HG03108 (cell line): Measurements from ENCODE around the gene ARF1.

Experiments used
- ATAC-seq: cut with Tn5 transposase; IDR thresholded peaks from one replicate; pipeline ENCODE4 v1.9.1; 2021; ENCODE audit warnings: moderate library complexity; ENCODE audit not compliant: unreplicated experiment

Gene ARF1

DNA sequence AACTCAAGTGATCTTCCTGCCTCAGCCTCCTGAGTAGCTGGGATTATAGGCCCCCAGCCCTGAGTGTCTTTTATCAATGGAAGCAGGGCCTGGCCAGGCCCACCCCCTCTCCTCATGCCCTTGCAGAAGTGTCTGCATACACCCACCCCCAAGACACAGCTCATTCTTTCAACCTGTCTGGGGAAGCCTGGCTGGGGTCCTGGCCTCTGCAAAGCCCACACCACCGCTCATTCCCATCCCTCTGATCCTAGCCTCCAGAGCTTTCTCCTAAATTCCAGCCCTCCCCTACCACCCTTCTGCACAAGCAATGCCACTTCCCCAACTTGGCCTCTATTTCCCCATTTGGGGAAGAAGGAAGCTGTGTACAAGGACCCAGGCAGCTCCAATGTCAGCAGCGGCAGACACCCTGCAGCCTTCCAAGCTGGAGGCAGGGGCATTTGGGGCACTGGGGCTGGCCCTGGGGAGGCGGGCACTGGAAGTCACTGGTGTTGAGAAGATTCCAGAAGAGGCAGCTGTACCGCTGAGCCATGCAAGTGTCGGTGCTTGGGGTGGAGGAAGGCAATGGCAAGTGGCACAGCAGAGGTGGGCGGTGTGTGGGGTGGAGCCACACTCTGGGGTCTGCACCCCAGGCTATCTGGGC, 33.7 kb upstream of the ARF1 start:
- no peak for ATAC-seq

- ATAC-seq, result no peak
Observed at GRCh38 chr1:228050571-228051231, 31.8 kb upstream of the ARF1 start.

GRCh38 chr1:228058172-228058948, 24.1 kb upstream of the ARF1 start:
- no peak for ATAC-seq

- no peak for ATAC-seq
Observed at GRCh38 chr1:228058949-228059633, 23.4 kb upstream of the ARF1 start.

GRCh38 chr1:228059634-228060457, 22.7 kb upstream of the ARF1 start:
- no peak for ATAC-seq

- no peak for ATAC-seq
Observed at GRCh38 chr1:228060458-228061190, 21.9 kb upstream of the ARF1 start.

GRCh38 chr1:228061411-228062084, 21.0 kb upstream of the ARF1 start:
- no peak for ATAC-seq

GRCh38 chr1:228062085-228062791, 20.3 kb upstream of the ARF1 start:
- no peak for ATAC-seq

DNA sequence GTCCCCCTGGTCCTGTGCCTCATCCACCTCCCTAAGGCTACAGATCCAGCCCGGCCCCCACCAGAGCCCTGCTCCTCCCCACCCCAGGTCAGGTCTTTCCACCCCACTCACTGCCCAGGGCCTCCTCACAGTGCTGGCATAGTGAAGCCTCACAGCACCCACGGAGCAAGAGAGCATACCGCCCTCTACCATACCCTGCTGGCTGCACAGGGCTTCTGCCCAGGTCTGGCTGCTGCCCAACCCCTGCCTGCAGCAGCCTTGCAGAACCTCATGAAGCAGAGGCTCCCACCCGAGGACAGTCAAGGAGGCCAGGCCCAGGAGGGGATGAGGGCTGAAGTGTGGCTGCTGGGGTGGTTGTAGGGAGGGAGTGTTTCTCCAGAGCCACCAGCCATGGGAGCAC, 19.7 kb upstream of the ARF1 start:
- no peak for ATAC-seq

- ATAC-seq, result no peak
Observed at GRCh38 chr1:228063251-228064191, 19.0 kb upstream of the ARF1 start.

- no peak for ATAC-seq
Observed at GRCh38 chr1:228064296-228064695, 18.2 kb upstream of the ARF1 start.

DNA sequence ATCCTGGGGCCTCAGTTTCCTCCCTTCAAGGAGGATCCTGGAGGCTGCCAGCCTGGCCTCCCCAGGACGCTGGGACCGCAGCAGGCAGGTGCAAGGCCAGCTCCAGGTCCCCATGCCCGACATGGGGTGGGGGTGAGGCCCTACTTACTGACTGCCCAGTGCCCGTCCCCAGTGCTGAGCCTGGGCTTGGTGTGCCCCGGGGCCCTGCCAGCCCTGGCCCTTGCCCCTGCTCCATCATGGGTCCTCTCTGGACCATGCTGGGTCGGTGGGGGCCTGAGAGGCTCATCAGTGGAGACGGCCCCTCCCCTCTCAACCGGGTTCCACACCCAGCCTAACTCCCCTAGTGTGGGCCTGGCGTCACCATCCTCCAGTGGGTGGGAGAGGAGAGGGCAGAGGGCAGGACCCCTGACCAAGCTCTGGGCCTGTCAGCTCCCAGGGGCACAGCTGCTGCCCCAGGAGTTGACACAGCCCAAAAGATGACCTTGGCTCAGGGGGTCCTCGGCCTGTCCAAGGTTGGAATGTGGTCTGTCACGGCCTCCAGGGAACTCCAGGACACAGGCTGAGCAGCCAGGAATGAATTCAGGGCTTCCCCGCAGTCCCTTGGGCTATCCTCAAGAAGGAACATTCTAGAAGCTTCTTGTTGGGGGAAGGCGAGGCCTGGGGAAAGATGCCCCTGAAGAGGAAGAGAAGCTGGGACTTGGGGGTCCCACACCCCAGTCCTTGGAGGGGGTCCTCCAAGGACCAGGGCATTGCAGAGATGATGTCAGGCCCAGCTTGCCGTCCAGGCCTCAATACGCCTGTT, 17.6 kb upstream of the ARF1 start:
- ATAC-seq, result no peak

DNA sequence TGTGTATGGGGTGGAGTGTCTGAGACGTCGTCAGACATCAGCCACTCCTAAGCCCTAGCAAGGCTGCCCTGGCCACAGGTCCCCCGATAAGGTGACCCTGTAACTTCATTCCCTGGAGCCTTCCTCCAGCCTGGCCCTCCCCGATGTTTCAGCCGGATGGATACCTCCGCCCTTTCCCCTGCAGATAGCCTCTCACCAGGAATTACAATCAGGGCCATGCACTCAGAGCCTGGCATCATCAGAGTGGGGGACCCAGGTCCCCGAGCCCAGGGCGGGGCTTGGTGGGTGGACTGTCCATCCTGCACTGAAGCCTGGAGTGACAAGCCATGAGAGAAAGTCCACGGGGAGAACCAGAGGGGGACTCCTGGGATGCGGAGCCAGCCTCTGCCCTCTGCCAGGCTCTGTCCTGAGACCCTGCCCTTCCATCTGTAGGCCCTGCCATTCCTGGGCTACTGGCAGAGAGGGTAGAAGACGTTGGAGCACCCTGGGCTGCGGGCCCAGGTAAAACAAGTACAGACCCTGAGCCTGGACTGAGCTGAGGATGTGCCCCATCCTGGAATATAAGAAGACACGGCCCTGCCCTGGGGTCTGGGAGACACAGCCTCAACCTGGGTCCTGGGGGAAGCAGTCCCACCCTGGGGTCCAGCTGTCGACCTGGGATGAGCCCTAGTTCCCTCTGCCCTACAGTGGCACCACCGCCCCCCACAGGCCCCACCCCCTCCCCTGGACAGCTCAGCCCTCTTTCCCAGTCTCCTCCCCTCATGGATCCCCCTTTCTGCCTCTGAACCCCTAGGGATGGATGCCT, 16.8 kb upstream of the ARF1 start:
- no peak for ATAC-seq

- ATAC-seq, result no peak
Observed at GRCh38 chr1:228066416-228066815, 16.1 kb upstream of the ARF1 start.

- ATAC-seq, result no peak
Observed at GRCh38 chr1:228066891-228067654, 15.4 kb upstream of the ARF1 start.
